HG02588 (cell line): Measurements from ENCODE around the gene MRPL55.

Experiments used
- ATAC-seq: cut with Tn5 transposase; IDR thresholded peaks from one replicate; pipeline ENCODE4 v1.9.1; 2021; ENCODE audit warnings: mild to moderate bottlenecking, moderate library complexity; ENCODE audit not compliant: unreplicated experiment

The MRPL55 gene

GRCh38 chr1:228073061-228073856, 35.8 kb downstream of the MRPL55 start:
- ATAC-seq, result no peak

DNA sequence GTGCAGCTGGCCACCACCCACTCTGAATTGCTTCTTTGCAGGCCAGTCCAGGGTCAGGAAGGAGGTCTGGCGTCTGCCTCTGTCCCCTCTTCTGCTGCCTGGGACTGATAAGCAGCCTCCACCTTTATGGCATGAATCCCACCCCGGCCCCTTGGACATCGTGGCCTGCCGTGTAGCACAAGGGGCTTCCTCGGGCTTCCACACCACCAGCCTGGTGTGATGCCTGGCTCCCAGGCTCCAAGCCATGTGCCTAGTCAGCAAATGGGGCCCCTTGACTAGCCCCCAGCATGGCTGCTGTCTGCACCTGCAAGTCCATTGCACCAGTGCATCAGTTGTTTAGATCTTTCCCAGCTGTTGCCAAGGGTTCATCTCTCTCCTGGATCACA, 36.4 kb downstream of the MRPL55 start:
- no peak for ATAC-seq

DNA sequence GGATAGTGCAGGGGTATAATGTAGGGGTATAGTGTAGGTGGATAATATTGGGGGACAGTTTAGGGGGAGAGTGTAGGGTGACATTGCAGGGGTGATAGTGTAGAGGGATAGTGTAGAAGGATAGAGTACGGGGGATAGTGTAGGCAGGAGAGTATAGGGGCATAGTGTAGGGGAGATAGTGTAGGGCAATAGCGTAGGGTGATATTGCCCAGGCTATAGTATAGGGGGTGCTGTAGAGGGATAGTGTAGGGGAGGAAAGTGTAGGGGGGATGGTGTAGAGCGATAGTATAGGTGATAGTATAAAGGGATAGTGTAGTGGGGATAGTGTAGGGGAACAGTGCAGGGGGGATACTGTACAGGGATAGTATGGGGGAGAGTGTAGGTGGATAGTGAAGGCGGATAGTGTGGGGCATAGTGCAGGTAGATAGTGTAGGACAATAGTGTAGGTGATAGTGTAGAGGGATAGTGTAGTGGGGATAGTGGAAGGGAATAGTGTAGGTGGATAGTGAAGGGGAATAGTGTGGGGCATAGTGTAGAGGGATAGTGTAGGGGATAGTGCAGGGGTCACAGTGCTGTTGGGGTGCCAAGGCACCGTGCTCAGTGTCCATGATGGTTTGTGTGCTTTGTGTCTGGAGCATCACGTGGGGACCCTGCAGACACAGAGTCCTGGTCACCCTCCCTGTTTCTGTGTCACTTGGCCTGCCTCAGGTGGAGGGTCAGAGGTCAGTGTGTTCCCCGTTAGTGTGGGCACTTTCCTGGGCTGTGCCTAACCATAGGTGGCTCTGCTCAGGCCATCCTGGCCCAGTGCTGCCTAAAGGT, 37.1 kb downstream of the MRPL55 start:
- ATAC-seq, result no peak

GRCh38 chr1:228070851-228071250, 38.2 kb downstream of the MRPL55 start:
- no peak for ATAC-seq

GRCh38 chr1:228070173-228070572, 38.9 kb downstream of the MRPL55 start:
- no peak for ATAC-seq

- ATAC-seq, result no peak
Observed at GRCh38 chr1:228068359-228068758, 40.7 kb downstream of the MRPL55 start.

DNA sequence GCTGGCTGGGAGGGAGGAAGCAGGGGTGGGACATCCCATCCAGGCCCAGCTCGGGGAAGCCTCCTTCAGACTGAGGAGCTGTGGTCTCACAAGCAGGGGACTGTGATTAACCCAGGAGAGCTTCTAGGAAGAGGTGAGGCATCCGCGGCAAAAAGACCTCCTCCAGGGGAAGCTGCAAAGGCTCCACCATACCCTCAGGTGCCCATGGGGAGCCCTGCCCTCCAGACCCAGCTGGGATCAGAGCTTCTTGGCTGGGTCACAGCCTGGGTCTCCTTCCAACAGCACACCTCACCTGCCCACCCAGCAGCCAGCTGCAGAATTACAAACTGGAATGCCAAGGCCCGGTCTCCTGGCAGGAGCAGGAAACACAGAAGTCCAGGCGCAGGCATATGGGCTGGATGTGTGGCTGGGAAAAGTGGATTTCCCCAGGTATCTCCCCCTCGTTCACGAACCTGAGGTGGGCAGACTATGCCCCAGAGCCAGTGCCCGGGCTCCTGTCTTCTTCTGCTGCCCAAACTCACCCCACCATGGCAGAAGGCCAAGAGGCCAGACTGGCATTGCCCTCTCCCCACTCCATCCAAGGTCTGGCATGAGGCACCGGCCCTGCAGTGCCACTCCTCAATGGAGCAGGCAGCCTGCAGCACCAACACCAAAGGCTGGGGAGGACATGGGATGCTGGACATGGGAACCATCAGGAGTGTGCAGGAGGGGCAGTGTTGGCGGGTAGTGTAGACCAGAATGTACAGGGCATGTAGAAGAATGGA, 42.0 kb downstream of the MRPL55 start:
- no peak for ATAC-seq

GRCh38 chr1:228066416-228066815, 42.7 kb downstream of the MRPL55 start:
- no peak for ATAC-seq

GRCh38 chr1:228065543-228066347, 43.4 kb downstream of the MRPL55 start:
- no peak for ATAC-seq

DNA sequence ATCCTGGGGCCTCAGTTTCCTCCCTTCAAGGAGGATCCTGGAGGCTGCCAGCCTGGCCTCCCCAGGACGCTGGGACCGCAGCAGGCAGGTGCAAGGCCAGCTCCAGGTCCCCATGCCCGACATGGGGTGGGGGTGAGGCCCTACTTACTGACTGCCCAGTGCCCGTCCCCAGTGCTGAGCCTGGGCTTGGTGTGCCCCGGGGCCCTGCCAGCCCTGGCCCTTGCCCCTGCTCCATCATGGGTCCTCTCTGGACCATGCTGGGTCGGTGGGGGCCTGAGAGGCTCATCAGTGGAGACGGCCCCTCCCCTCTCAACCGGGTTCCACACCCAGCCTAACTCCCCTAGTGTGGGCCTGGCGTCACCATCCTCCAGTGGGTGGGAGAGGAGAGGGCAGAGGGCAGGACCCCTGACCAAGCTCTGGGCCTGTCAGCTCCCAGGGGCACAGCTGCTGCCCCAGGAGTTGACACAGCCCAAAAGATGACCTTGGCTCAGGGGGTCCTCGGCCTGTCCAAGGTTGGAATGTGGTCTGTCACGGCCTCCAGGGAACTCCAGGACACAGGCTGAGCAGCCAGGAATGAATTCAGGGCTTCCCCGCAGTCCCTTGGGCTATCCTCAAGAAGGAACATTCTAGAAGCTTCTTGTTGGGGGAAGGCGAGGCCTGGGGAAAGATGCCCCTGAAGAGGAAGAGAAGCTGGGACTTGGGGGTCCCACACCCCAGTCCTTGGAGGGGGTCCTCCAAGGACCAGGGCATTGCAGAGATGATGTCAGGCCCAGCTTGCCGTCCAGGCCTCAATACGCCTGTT, 44.2 kb downstream of the MRPL55 start:
- no peak for ATAC-seq

GRCh38 chr1:228064296-228064695, 44.8 kb downstream of the MRPL55 start:
- no peak for ATAC-seq

GRCh38 chr1:228063251-228064191, 45.6 kb downstream of the MRPL55 start:
- no peak for ATAC-seq

GRCh38 chr1:228062812-228063211, 46.3 kb downstream of the MRPL55 start:
- no peak for ATAC-seq

DNA sequence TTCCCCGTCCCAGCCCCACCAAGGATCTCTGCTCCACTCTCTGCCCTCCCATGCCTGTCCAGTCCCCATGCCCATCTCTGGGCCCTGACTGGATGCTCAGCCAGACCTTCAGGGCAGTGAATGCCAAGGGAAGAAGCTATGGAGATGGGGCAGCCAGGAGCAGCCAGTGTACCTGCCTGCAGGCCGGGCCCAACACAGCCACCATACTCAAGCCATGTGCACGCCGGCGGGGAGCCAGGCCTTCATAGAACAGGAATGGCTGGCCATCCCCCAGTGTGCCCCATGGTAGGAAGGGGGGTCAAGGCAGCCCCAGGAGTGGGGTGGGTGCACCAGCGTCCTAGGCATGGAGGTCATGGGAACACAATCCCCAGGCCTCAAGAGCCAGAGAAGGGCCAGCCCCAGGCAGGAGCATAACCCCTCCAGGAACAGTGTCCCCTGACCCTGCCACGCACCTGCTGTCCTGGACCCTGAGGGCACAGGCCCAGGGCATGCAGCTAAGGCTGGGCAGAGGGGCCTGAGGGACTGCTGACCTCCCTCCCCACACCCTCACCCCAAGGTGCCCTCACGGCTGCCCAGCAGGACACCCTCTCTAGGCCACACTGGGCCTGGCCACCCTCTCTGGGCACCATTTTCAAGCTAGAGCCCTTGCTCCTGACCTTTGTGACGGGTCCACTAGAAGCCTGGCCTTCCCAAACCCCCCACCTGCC, 46.9 kb downstream of the MRPL55 start:
- no peak for ATAC-seq

DNA sequence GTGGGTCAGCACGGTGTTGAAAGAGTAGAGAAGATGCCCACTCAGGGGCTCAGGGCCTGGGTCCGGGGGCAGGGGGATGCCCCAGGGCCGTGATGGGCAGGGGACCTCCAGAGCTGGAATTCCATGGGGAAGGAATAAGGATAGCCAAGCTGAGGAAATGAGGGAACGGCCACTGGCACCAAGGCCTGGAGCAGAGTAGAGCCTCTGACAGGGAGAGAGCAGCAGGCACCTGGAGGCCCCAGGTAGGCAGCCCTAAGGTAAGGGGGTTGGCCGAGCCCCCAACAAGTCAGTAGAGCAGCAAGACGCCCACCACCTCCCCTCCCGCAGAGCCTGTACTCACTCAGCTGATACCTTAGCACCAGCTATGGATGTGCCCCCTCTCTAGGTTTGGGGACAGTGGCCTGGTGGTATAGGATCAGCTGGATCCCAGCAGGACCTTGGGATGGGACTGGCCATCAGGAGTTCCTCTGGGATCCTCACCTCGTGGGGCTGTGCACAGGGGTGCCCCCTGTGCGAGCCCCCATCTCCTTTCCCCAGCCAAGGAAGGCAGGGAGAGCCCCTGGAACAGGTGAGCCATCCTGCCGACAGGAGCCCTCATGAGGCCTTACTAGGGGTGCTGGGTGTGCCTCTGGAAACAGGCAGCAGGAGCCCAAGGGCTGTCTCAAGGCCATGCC, 47.6 kb downstream of the MRPL55 start:
- no peak for ATAC-seq

DNA sequence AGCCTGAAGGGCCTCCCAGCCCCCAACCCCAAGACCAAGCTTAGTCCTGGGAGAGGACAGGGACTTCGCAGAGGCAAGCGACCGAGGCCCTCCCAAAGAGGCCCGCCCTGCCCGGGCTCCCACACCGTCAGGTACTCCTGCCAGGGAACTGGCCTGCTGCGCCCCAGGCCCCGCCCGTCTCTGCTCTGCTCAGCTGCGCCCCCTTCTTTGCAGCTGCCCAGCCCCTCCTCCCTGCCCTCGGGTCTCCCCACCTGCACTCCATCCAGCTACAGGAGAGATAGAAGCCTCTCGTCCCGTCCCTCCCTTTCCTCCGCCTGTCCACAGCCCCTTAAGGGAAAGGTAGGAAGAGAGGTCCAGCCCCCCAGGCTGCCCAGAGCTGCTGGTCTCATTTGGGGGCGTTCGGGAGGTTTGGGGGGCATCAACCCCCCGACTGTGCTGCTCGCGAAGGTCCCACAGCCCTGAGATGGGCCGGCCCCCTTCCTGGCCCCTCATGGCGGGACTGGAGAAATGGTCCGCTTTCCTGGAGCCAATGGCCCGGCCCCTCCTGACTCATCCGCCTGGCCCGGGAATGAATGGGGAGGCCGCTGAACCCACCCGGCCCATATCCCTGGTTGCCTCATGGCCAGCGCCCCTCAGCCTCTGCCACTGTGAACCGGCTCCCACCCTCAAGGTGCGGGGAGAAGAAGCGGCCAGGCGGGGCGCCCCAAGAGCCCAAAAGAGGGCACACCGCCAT, 48.5 kb downstream of the MRPL55 start:
- no peak for ATAC-seq
